GM10266 (cell line): ENCODE data around the gene ACOT13.
"Not testable (repeated sequence)": the region's sequence is repeated elsewhere in the genome, so short reads cannot be mapped to it uniquely, and the experiment has no call there.

Experiments used
- DNase-seq: peaks from one replicate; pipeline ENCODE4 v3.0.0; 2012; ENCODE audit errors: extremely low spot score
- CTCF ChIP-seq: IDR thresholded peaks from 2 replicates; pipeline ENCODE4 v1.5.1; 2012; ENCODE audit warnings: mild to moderate bottlenecking, low read depth; ENCODE audit not compliant: control insufficient read depth, insufficient read depth; ENCODE audit errors: missing control alignments

Gene ACOT13

GRCh38 chr6:24672620-24673182 is 5.8 kb downstream of the ACOT13 start:
- DNase-seq = no peak
- TF ChIP-seq CTCF = no peak

GRCh38 chr6:24673625-24674024 is 6.7 kb downstream of the ACOT13 start:
- no peak for TF ChIP-seq CTCF
- DNase-seq = no peak

GRCh38 chr6:24678792-24679352 is 12.0 kb downstream of the ACOT13 start:
- DNase-seq = not testable (repeated sequence)

GRCh38 chr6:24680582-24680981 is 13.7 kb downstream of the ACOT13 start:
- TF ChIP-seq CTCF = no peak
- DNase-seq = no peak

- DNase-seq = no peak
- no peak for TF ChIP-seq CTCF
Observed at GRCh38 chr6:24683297-24684296, 16.7 kb downstream of the ACOT13 start.

GRCh38 chr6:24686408-24686807 is 19.5 kb downstream of the ACOT13 start:
- TF ChIP-seq CTCF = no peak
- no peak for DNase-seq

GRCh38 chr6:24686946-24687345 is 20.1 kb downstream of the ACOT13 start:
- TF ChIP-seq CTCF = no peak

More at GRCh38 chr6:24686946-24687345, 20.1 kb downstream of the ACOT13 start:
- no peak for DNase-seq
